ENCODE data around the gene TUBA1C. TPM values are rescaled to one million over a fixed set of nuclear protein-coding genes. Genes with fewer than 3 reads are reported as not detected.
"Not testable (repeated sequence)": the region's sequence is repeated elsewhere in the genome, so short reads cannot be mapped to it uniquely, and the experiment has no call there.

The TUBA1C gene
- total RNA-seq, 2 experiments from 2014 or later, result 23.4 to 28.9 TPM

- POLR2A ChIA-PET, result no interaction called here
- Mint-ChIP-seq H3K36me3 (ENCODE audit: low read depth) (no peaks in the 10 kb centered on the region), H3K4me3 (no peak overlapping the region), H3K9me3 (no peaks in the 10 kb centered on the region), H3K27ac (no peak overlapping the region), H3K4me1 (ENCODE audit: low read depth) (no peaks in the 10 kb centered on the region), H3K27me3 (no peaks in the 10 kb centered on the region)
- CTCF ChIA-PET, result interaction anchor here (0.7 kb wide), 1 partner anchor 21 kb away, joined by 5 read pairs; no protein-coding TSS in a partner anchor
- Histone ChIP-seq H3K4me3 (ENCODE audit: low read length) (no peak overlapping the region), H3K4me1 (ENCODE audit: insufficient read depth, low read length) (no peaks in the 10 kb centered on the region), H3K9me3 (ENCODE audit: control insufficient read depth in 1 of 2, insufficient read depth in 1 of 2, low read length in 2 of 2) (no peaks in the 10 kb centered on the region), H3K36me3 (ENCODE audit: insufficient read depth, low read length) (no peaks in the 10 kb centered on the region), H3K27ac (ENCODE audit: low read depth in 1 of 2, low read length in 2 of 2) (no peak overlapping the region), H3K27me3 (ENCODE audit: control insufficient read depth in 1 of 2, insufficient read depth in 2 of 2, low read length in 2 of 2) (no peaks in the 10 kb centered on the region)
- intact Hi-C loops (cut with DNase I, micrococcal nuclease), result no loop called here
- no peak for DNase-seq
- no peak for ATAC-seq (ENCODE audit: poor library complexity)
- no peak for TF ChIP-seq CTCF (IDR thresholded peaks at IDR 0.05)
Measured at GRCh38 chr12:49255857-49256637, 8.8 kb upstream of the TUBA1C start.

- H3K36me3 ChIP-seq (ENCODE audit: insufficient read depth, low read length); H3K27ac ChIP-seq (ENCODE audit: low read depth in 1 of 2, low read length in 2 of 2); H3K9me3 ChIP-seq (ENCODE audit: control insufficient read depth in 1 of 2, insufficient read depth in 1 of 2, low read length in 2 of 2); H3K9me3 Mint-ChIP-seq; H3K27me3 ChIP-seq (ENCODE audit: control insufficient read depth in 1 of 2, insufficient read depth in 2 of 2, low read length in 2 of 2); DNase-seq; H3K4me3 ChIP-seq (ENCODE audit: low read length); H3K4me1 ChIP-seq (ENCODE audit: insufficient read depth, low read length); ATAC-seq (ENCODE audit: poor library complexity); H3K27me3 Mint-ChIP-seq; H3K4me1 Mint-ChIP-seq (ENCODE audit: low read depth); POLR2A ChIA-PET; H3K36me3 Mint-ChIP-seq (ENCODE audit: low read depth); H3K4me3 Mint-ChIP-seq; intact Hi-C loops (cut with DNase I, micrococcal nuclease); H3K27ac Mint-ChIP-seq: not testable (repeated sequence)
- CTCF ChIA-PET, result interaction anchor here (1.1 kb wide), 1 partner anchor 10 kb away, joined by 3 read pairs; no protein-coding TSS in a partner anchor
Measured at GRCh38 chr12:49257508-49258184, 7.2 kb upstream of the TUBA1C start.

GRCh38 chr12:49259452-49259851, 5.4 kb upstream of the TUBA1C start:
- H3K36me3 ChIP-seq (ENCODE audit: insufficient read depth, low read length), result no peaks in the 10 kb centered on the region
- no peak for TF ChIP-seq CTCF (IDR thresholded peaks at IDR 0.05)
- no peak overlapping the region for H3K27ac ChIP-seq (ENCODE audit: low read depth in 1 of 2, low read length in 2 of 2)
- H3K4me1 Mint-ChIP-seq (ENCODE audit: low read depth), result peaks cover 5% of the 10 kb centered on the region
- ATAC-seq (ENCODE audit: poor library complexity) (no peak), DNase-seq (no peak)
- no peak overlapping the region for H3K4me3 ChIP-seq (ENCODE audit: low read length)
- H3K36me3 Mint-ChIP-seq (ENCODE audit: low read depth), result no peaks in the 10 kb centered on the region
- H3K4me1 ChIP-seq (ENCODE audit: insufficient read depth, low read length), result peaks cover 7% of the 10 kb centered on the region
- H3K27me3 Mint-ChIP-seq, result no peaks in the 10 kb centered on the region
- POLR2A ChIA-PET, result no interaction called here
- no peaks in the 10 kb centered on the region for H3K9me3 Mint-ChIP-seq
- no peaks in the 10 kb centered on the region for H3K27me3 ChIP-seq (ENCODE audit: control insufficient read depth in 1 of 2, insufficient read depth in 2 of 2, low read length in 2 of 2)
- H3K4me3 Mint-ChIP-seq, result no peak overlapping the region
- H3K27ac Mint-ChIP-seq, result no peak overlapping the region
- CTCF ChIA-PET, result no interaction called here
- intact Hi-C loops (cut with DNase I, micrococcal nuclease), result no loop called here
- H3K9me3 ChIP-seq (ENCODE audit: control insufficient read depth in 1 of 2, insufficient read depth in 1 of 2, low read length in 2 of 2), result no peaks in the 10 kb centered on the region
